Dermis microvascular lymphatic vessel endothelial cell (primary cell): Measurements from ENCODE around the gene MAPK12. TPM values are rescaled to one million over a fixed set of nuclear protein-coding genes. Genes with fewer than 3 reads are reported as not detected.
"Not testable (repeated sequence)": the region's sequence is repeated elsewhere in the genome, so short reads cannot be mapped to it uniquely, and the experiment has no call there.

ENCODE experiments used
- DNase-seq, 2 donors: peaks; one replicate each; pipeline versions ENCODE4 v3.0.0 to v3.0.0-alpha.2; 2010; ENCODE audit warnings: low read depth in 2 of 2
- total RNA-seq: library from RNA; depleted of rRNA; stranded (reverse); fragments of >200 nt; gene quantifications from 2 replicates; pipeline ENCODE4 v1.2.1, GENCODE V29; 2014

The MAPK12 gene
- total RNA-seq, 1 donor from 2014 or later = 40.6 TPM

DNA sequence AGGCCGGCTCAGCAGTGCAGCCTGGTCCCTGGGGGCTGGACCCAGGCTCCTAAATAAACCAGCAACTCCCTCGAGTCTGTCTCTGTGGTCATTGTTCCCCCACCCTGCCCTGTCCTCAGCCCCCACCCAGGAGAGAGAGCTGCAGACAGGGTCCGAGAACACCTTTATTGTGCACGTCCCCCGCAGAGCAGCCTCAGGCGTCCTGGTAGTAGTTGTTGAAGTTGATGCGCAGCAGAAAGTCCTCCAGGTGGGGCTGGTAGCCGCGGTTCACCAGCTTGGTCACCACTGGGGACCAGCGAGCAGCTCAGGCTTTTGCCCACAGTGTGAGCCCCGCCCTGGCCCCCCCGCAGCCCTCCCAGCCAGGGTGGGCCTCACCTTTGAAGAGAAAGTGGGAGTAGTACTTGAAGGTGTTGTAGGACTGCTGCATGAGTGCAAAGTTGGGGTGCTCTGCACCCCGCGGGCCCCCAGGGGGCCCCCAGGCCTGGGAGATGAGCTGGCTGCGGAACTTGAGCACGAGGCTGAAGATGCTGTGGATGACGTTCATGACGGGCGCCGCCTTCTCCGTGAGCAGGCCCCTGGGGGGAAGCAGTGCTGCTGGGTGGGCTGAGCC is 43.8 kb downstream of the MAPK12 start:
- DNase-seq = no peak

- no peak for DNase-seq
Observed at GRCh38 chr22:50216684-50217520, 44.6 kb downstream of the MAPK12 start.

DNA sequence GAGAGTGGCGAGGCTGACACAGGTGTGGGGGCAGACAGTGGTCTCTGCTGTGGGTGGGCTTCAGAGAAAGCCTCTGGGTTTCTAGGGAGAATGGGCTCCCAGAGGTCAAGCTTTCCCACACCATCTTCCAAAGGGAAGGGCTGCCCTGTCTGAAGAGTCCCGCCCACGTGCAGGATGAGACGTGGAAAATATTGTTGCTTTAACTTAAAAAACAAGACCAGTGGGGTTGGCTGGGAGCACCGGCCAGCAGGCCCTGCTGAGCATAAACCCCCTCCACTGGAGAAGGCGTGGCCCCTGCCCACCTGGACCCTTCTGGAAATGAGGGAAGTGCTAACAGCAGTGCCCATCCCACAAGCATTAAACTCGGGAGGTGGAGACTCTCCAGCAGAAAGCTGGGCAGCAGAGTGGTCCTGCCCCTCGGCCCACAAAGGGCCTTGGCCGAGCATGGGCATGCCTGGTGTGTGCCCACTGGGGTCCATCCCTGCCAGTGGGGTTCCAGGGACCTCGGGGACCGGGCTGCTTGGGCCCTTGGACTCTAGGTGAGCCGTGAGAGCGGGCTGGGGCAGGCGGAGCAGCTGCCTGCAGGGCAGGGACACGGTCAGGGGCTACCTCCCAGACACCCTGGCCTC is 45.3 kb downstream of the MAPK12 start:
- DNase-seq = no peak

GRCh38 chr22:50215297-50216054 is 46.0 kb downstream of the MAPK12 start:
- DNase-seq = no peak

GRCh38 chr22:50213263-50213662 is 48.2 kb downstream of the MAPK12 start:
- no peak for DNase-seq

- no peak for DNase-seq
Observed at GRCh38 chr22:50211147-50211546, 50.3 kb downstream of the MAPK12 start.

DNA sequence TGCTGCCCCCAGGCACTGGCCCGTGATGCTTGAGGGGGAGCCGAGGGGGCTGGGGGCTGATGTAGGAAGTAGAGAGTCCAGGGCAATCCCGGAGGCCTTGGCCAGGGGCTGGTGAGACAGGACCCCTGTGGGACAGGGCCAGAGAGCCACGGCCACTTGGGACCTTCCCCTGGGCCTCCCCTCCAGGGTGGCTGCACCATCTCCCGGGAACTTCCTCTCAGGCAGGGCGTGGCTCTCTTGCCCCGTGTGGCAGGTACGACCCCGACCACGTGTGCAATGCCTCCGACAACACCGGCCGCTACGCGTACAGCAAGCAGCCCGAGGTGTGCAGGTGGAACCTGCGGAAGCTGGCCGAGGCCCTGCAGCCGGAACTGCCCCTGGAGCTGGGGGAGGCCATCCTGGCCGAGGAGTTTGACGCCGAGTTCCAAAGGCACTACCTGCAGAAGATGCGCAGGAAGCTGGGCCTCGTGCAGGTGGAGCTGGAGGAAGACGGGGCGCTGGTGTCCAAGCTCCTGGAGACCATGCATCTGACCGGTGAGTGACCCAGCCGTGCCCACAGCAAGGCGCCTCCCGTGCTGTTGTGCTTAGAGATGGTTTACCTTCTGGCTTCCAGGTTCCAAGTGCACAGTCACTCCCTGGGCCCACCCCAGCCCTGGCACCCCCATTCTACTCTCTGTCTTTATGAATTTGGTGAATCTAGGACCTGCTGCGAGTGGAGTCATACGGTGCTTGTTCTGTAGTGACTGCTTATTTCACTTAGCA is 50.9 kb downstream of the MAPK12 start:
- no peak for DNase-seq

GRCh38 chr22:50209893-50210292 is 51.6 kb downstream of the MAPK12 start:
- peak; percentile 28 to 64 for DNase-seq

GRCh38 chr22:50208939-50209892 is 52.3 kb downstream of the MAPK12 start:
- no peak for DNase-seq

DNA sequence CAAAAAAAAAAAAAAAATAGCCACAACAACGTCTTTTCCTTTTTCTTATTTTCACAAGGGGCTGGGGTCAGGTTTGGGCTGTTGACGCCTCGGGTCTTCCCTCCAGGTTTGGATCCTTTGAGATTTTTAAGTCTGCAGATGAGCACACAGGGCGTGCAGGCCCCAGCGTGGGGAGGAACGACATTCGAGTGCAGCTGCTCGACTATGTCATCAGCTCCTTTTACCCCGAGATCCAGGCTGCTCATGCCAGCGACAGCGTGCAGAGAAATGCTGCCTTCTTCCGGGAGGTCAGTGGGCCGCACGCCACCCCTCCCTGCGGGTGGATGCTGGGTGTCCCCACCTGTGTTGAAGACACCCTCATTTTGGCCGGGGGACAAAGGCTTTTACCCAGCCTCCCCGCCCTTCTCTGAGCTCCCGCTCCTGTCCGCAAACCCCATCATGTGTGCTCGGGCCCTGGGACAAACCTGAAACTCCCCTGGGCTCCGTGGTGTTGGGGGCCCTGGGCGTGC is 53.0 kb downstream of the MAPK12 start:
- no peak for DNase-seq

- peak; percentile 54 to 56 for DNase-seq
Observed at GRCh38 chr22:50207383-50208140, 53.9 kb downstream of the MAPK12 start.

DNA sequence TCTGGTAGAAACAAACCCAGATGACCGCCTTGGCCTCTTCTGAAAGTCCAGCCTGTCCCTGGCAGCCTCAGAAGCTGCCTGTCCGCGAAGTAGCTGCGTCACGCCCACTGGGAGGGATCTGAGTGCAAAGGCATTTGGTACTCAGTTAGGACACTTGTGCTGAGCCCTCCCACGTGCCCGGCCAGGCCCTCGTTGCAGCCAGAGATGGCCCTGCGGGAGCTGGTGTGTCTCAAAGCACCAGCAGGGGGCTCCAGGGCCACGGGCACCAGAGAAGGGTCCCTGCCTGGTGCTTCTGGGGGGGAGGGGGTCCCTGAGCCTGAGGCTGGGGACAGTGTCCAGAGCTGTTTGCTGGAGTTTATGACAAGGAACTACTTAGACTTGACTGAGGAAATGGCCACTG is 54.9 kb downstream of the MAPK12 start:
- DNase-seq = peak in 1 of 2 donors; percentile 29

GRCh38 chr22:50205781-50206569 is 55.5 kb downstream of the MAPK12 start:
- no peak for DNase-seq

DNA sequence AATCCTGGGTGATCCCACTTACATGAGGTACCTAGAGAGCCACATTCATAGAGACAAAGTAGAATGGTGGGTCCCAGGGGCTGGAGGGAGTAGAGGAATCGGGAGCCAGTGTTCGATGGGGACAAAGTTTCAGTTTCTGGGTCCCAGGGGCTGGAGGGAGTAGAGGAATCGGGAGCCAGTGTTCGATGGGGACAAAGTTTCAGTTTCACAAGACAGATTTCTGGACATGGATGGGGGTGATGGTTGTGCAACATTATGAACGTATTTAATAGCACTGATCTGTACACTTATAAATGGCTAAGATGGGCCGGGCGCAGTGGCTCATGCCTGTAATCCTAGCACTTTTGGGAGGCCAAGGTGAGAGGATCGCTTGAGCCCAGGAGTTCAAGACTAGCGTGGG is 56.5 kb downstream of the MAPK12 start:
- not testable (repeated sequence) for DNase-seq

DNA sequence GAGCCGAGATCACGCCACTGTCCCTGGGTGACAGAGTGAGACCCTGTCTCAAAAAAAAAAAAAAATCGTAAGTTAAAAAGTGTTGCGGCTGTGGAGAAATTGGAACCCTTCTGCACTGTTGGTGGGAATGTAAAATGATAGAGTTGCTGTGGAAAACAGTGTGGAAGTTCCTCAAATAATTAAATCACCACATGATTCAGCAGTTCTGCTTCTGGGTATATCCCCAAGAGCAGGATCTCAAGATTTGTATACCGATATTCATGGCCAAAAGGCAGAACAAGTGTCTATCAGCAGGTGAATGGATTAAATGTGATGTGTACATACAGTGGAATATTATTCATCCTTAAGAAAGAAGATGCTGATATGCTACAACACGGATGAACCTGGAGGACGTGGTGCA is 56.9 kb downstream of the MAPK12 start:
- no peak for DNase-seq

DNA sequence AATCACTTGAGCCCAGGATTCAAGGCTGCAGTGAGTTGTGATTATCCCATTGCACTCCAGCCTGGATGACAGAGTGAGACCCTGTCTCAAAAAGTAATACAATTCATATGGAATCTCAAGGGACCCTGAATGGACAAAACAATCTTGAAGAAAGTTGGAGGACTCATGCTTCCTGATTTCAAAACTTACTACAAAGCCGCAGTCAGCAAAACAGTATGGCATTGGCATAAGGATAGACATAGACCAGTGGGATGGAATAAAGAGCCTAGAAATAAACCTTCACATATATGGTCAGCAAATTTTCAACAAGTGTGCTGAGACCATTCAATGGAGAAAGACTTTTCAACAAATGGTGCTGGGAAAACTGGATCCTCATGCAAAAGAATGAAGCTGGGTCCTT is 58.2 kb downstream of the MAPK12 start:
- DNase-seq = no peak
